ENCODE data around the gene ACP5. TPM values are rescaled to one million over a fixed set of nuclear protein-coding genes. Genes with fewer than 3 reads are reported as not detected.
A peak's percentile ranks its signal among the peaks of the same experiment; 100 is the strongest.
"Not testable (repeated sequence)": the region's sequence is repeated elsewhere in the genome, so short reads cannot be mapped to it uniquely, and the experiment has no call there.

Gene ACP5
- total RNA-seq, 1 donor from 2014 or later: 2.3 TPM

GRCh38 chr19:11586331-11586730 is 8.9 kb upstream of the ACP5 start:
- intact Hi-C loops (cut with DNase I): loop anchor here (10.0 kb wide), 1 partner anchor 292 kb away; the partner anchor contains the start of gene TSPAN16
- DNase-seq (no peak), ATAC-seq (ENCODE audit: poor library complexity) (no peak)

GRCh38 chr19:11581740-11582139 is 4.3 kb upstream of the ACP5 start:
- intact Hi-C loops (cut with DNase I): loop anchor here (10.0 kb wide), 1 partner anchor 287 kb away; the partner anchor contains the start of gene TSPAN16
- no peak for ATAC-seq (ENCODE audit: poor library complexity)

GRCh38 chr19:11580116-11580515 is 2.7 kb upstream of the ACP5 start:
- intact Hi-C loops (cut with DNase I): loop anchor here (10.0 kb wide), 1 partner anchor 285 kb away; the partner anchor contains the start of gene TSPAN16

More at GRCh38 chr19:11581740-11582139, 4.3 kb upstream of the ACP5 start:
- no peak for DNase-seq

GRCh38 chr19:11578258-11579142 is 1.1 kb upstream of the ACP5 start:
- DNase-seq: peak; percentile 57
- peak; percentile 47 for ATAC-seq (ENCODE audit: poor library complexity)
- intact Hi-C loops (cut with DNase I): no loop called here

More at GRCh38 chr19:11580116-11580515, 2.7 kb upstream of the ACP5 start:
- DNase-seq (no peak), ATAC-seq (ENCODE audit: poor library complexity) (no peak)

- no peak for DNase-seq
- intact Hi-C loops (cut with DNase I): no loop called here
- no peak for ATAC-seq (ENCODE audit: poor library complexity)
Observed at GRCh38 chr19:11576227-11576626, 1.2 kb downstream of the ACP5 start.

- no peak for ATAC-seq (ENCODE audit: poor library complexity)
- no peak for DNase-seq
- intact Hi-C loops (cut with DNase I): no loop called here
Observed at GRCh38 chr19:11574689-11575088, 2.8 kb downstream of the ACP5 start.

GRCh38 chr19:11573763-11574162 is 3.7 kb downstream of the ACP5 start:
- DNase-seq; intact Hi-C loops (cut with DNase I); ATAC-seq (ENCODE audit: poor library complexity): not testable (repeated sequence)

GRCh38 chr19:11573354-11573753 is 4.1 kb downstream of the ACP5 start:
- ATAC-seq (ENCODE audit: poor library complexity); intact Hi-C loops (cut with DNase I); DNase-seq: not testable (repeated sequence)

- DNase-seq: no peak
- intact Hi-C loops (cut with DNase I): no loop called here
- no peak for ATAC-seq (ENCODE audit: poor library complexity)
Observed at GRCh38 chr19:11570039-11570462, 7.4 kb downstream of the ACP5 start.

GRCh38 chr19:11566164-11566563 is 11.3 kb downstream of the ACP5 start:
- ATAC-seq (ENCODE audit: poor library complexity) (no peak), DNase-seq (no peak)
- intact Hi-C loops (cut with DNase I): no loop called here

- ATAC-seq (ENCODE audit: poor library complexity); DNase-seq; intact Hi-C loops (cut with DNase I): not testable (repeated sequence)
Observed at GRCh38 chr19:11565649-11565980, 11.8 kb downstream of the ACP5 start.

- DNase-seq; ATAC-seq (ENCODE audit: poor library complexity); intact Hi-C loops (cut with DNase I): not testable (repeated sequence)
Observed at GRCh38 chr19:11564082-11564807, 13.2 kb downstream of the ACP5 start.

- DNase-seq (no peak), ATAC-seq (ENCODE audit: poor library complexity) (no peak)
- intact Hi-C loops (cut with DNase I): no loop called here
Observed at GRCh38 chr19:11563532-11563931, 13.9 kb downstream of the ACP5 start.

- ATAC-seq (ENCODE audit: poor library complexity): peak; percentile 50
- intact Hi-C loops (cut with DNase I): no loop called here
- no peak for DNase-seq
Observed at GRCh38 chr19:11560404-11561051, 16.9 kb downstream of the ACP5 start.

- DNase-seq: peak; percentile 98
- intact Hi-C loops (cut with DNase I): no loop called here
- ATAC-seq (ENCODE audit: poor library complexity): peak; percentile 99
Observed at GRCh38 chr19:11558881-11559828, 18.3 kb downstream of the ACP5 start, which contains the start of gene ELOF1. ELOF1 (minus strand) TSS chr19:11559230; CDS start chr19:11554347, 4,883 bp downstream.

- no peak for ATAC-seq (ENCODE audit: poor library complexity)
- DNase-seq: no peak
- intact Hi-C loops (cut with DNase I): no loop called here
Observed at GRCh38 chr19:11556634-11557420, 20.6 kb downstream of the ACP5 start.

- ATAC-seq (ENCODE audit: poor library complexity): no peak
- intact Hi-C loops (cut with DNase I): no loop called here
- no peak for DNase-seq
Observed at GRCh38 chr19:11555246-11555645, 22.2 kb downstream of the ACP5 start.
